Right ventricle myocardium inferior (tissue), 1 donor: Measurements from ENCODE around the gene CXCL8. TPM values are rescaled to one million over a fixed set of nuclear protein-coding genes. Genes with fewer than 3 reads are reported as not detected.
A peak's percentile ranks its signal among the peaks of the same experiment; 100 is the strongest.
"Not testable (repeated sequence)": the region's sequence is repeated elsewhere in the genome, so short reads cannot be mapped to it uniquely, and the experiment has no call there.

ENCODE experiments used
- ATAC-seq: fragments of 200-7000 bp; cut with Tn5 transposase; one replicate; pipeline ENCODE4 v1.9.1; 2020; ENCODE audit warnings: mild to moderate bottlenecking, moderate library complexity
- DNase-seq: peaks from one replicate; pipeline ENCODE4 v3.0.0; 2021; ENCODE audit errors: missing footprints
- intact Hi-C: fragments of 100-400 bp; cut with DNase I; formaldehyde crosslinking; loops from one replicate; pipeline ENCODE4 v1.11.0; 2022
- total RNA-seq: library from RNA; stranded (reverse); fragmentation: NEBNext Ultra II Directional; extraction: Animal tissue kit (Norgen Biotek cat#: 25700); gene quantifications from one replicate; pipeline ENCODE4 v1.2.1, GENCODE V29; 2021
- donor health status: DM: no; HTN: yes; CAD: no; lungs with severe emphysema.

CXCL8 gene
- total RNA-seq, 1 donor from 2014 or later, result not detected

DNA sequence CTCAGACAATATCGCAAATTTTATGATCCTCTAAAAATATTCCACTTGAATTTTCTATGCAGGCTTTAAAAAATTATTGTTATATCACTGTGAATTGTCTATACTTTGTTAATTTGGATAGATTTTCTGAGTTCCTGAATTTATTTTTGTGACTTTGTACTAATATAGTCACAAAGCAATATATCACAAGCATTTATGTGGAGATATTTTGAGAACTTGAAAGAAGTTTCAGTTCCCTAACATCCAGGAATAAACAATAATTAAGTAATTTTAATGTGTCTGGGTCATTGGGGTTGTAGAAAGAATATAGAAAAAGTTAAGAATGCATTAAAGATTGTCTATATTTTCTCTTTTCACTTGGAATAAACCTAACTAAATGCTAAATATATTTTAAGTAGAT is 32.0 kb downstream of the CXCL8 start:
- ATAC-seq, result no peak

GRCh38 chr4:73774406-73774805 is 34.0 kb downstream of the CXCL8 start:
- ATAC-seq, DNase-seq, intact Hi-C loops: not testable (repeated sequence)

More for the DNA sequence above, 32.0 kb downstream of the CXCL8 start:
- intact Hi-C loops, result no loop called here
- no peak for DNase-seq

GRCh38 chr4:73776321-73776729 is 36.0 kb downstream of the CXCL8 start:
- ATAC-seq (peak; percentile 75), DNase-seq (no peak)
- intact Hi-C loops, result no loop called here

GRCh38 chr4:73777612-73778011 is 37.2 kb downstream of the CXCL8 start:
- intact Hi-C loops, result no loop called here
- ATAC-seq (peak; percentile 68), DNase-seq (no peak)

DNA sequence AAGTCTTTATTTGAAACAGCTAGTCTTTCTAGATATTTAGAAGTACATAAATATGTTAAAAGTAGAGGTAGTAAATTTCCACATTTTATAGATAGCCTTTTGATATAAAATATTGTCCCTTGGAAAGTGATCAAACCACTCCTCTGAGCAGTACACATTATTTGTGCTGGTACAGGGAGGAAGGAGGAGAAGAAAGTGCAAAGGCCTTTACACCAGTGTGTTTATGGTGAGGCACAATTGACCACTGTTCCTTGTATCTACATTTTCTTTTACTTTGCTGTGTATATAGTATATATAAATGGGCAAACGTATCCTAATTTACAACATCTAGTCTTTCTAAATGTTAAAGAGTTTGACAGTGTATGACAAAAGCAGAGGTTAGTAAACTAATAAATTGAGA is 39.9 kb downstream of the CXCL8 start:
- ATAC-seq (no peak), DNase-seq (no peak)
- intact Hi-C loops, result no loop called here

DNA sequence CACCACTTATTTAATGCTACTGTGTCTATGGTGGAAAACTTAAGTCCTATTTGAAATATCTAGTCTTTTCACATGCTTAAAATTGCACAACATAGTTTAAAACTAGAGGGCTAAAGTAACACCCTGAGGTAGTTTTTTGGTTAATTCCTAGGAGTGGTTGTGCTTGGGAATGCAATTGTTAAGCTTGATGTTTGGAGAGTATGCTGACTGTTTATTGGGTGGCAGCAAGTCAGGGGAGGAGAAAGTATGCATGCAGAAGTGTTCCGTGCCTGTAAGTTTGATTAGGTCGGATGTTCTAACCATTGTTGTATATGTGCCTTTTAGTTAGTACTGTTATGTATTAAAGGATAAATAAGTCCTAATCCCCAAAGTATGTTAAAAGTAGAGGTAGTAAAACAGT is 40.5 kb downstream of the CXCL8 start:
- ATAC-seq (no peak), DNase-seq (no peak)
- intact Hi-C loops, result no loop called here

GRCh38 chr4:73788411-73788810 is 48.0 kb downstream of the CXCL8 start:
- intact Hi-C loops, result no loop called here
- no peak for ATAC-seq
- no peak for DNase-seq

Other genes with a start within 250 kb of the CXCL8 start
- not detected for gene RASSF6, start 120.1 kb upstream of the CXCL8 start, total RNA-seq
- 0.27 TPM for gene CXCL6, start 96.1 kb downstream of the CXCL8 start, total RNA-seq
- gene PF4V1, start 112.7 kb downstream of the CXCL8 start, total RNA-seq, result not detected
- 1.3 TPM for gene CXCL1, start 128.8 kb downstream of the CXCL8 start, total RNA-seq
- gene PF4, start 241.5 kb downstream of the CXCL8 start, total RNA-seq, result 1.0 TPM
- gene PPBP, start 247.6 kb downstream of the CXCL8 start, total RNA-seq, result 0.35 TPM